Brain pericyte (primary cell): ENCODE data around the gene TPM2.
"Not testable (repeated sequence)": the region's sequence is repeated elsewhere in the genome, so short reads cannot be mapped to it uniquely, and the experiment has no call there.

Source experiments
- DNase-seq: peaks from one replicate; pipeline ENCODE4 v3.0.0-alpha.2; 2012; ENCODE audit warnings: low read depth, low spot score

Gene TPM2

DNA sequence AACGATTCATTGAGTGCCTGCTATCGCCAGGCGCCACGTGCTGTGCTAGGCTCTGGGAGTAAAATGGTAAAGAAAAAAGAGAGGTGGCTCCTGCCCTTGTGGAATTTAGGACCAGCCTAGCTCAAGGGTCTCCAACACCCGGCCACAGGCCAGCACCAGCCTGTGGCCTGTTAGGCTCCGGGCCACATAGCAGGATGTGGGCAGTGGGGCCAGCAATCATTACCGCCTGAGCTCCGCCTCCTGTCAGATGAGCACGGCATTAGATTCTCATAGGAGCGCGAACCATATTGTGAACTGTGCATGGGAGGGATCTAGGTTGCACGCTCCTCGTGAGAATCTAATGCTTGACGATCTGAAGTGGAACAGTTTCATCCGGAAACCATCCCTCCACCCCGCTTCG lies 33.4 kb downstream of the TPM2 start:
- no peak for DNase-seq

DNA sequence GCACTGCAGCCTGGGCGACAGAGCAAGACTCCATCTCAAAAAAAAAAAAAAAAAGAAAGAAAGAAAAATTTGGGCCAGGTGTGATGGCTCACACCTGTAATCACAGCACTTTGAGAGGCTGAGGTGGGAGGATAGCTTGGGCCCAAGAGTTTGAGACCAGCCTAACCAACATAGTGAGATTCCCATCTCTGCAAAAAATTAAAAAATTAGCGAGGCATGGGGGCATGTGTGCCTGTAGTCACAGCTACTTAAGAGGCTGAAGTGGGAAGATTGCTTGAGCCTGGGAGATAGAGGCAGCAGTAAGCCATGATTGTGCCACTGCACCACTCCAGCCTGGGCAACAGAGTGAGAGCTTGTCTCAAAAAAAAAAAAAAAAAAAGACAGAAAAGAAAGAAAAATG lies 36.1 kb downstream of the TPM2 start:
- no peak for DNase-seq

GRCh38 chr9:35652829-35653209 lies 36.9 kb downstream of the TPM2 start:
- DNase-seq = no peak

- peak; percentile 31 for DNase-seq
These were observed 37.5 kb downstream of the TPM2 start for GRCh38 chr9:35651956-35652828.

DNA sequence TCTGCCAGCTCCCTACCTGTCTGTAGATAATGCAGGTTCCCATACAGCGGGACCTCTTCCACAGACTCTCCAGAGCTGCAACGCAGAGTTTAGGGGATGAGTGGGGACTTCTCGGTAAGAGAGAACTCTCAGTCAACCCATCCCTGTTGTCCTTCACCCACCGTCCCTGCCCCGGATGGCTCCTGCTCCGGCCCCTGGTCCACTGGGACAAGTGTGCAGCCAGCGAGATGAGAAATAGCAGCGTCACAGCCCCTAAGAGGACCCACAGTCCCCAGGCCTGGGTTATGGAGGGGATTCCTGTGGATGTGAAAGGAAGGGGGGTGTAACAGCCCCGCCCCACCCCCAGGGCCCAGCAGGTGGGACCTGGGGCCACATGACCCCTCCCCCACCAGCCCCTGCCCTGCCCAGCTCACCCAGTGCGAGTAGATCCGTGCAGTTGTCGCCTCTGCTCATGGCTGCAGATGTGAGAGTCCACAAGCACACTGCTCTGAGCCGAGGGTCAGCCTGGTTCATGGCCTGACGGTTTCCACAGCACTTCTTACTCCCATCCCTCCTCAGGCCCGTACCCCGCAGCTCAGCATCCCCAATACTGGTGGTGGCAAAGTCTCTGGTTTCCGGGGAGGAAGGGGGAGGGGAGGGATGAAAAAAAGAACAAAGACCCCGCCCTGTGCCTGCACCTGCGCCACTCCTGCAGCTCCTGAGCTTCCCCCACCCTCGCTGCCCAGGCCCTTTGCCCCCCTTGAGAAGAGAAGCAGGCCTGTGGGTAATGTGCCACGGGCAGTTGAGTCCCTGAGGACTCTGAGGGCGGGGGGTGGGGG lies 39.2 kb downstream of the TPM2 start, which contains the start of gene SIT1:
SIT1 (minus strand) TSS at position 591 of the 818 bp plus-strand sequence; CDS start at position 513, 78 bp downstream.
- no peak for DNase-seq

DNA sequence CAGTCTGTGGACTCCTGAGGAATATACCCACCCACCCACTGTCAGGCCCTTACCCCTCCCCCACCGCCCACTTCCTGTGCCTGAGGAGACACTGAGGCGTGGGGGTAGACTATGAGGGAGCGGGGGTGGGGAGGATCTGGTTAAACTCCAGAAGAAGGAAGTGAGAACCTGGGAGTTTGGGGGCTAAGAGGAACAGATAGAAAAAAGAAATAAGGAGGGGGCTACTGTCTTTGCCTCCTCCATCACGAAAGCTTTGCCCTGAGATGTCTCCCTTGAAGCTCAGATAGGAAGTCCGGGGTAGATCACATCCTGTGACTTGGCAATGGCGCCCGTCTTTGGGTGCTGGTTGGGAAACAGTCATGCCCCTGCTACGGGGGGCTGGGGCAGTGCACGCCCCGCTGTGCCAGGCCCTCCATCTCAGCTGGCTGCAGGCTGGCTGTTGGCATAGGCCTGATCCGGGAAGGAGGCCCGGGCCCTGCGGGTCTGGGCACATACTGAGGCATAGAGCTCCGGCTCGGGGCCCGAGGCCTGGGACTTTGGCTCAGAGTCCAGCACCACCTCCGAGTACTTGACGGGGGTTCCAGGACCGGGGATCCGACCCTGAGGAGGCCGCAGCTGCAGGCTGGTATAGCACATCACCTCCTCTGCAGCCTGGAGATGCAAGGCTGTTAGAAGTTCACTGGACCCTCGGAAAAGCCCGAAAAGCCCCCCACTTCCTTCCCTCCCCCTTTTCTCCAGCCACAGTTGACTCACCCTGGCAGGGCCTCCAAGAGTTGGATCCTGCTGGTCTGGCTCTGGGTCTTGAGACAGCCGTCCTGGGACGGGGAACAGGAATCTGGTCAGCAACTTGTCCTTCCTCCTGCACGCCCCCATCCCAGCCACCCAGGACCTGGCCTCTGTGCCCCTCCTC lies 40.0 kb downstream of the TPM2 start:
- no peak for DNase-seq

GRCh38 chr9:35646533-35647265 lies 43.0 kb downstream of the TPM2 start:
- peak; percentile 69 for DNase-seq

- DNase-seq = no peak
These were observed 43.6 kb downstream of the TPM2 start for GRCh38 chr9:35646153-35646532.

DNA sequence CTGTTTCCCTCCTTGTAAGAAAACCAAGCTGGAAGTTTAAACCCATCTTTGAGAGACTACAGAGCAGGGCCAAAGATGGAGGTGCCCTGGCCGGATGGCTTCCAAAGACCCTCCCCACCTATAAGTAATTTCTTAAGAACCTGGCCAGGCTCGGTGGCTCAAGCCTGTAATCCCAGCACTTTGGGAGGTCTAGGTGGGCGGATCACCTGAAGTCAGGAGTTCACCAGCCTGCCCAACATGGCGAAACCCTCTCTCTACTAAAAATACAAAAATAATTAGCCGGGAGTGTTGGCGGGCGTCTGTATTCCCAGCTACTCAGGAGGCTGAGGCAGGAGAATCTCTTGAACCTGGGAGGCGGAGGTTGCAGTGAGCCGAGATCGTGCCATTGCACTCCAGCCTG lies 44.0 kb downstream of the TPM2 start:
- DNase-seq = not testable (repeated sequence)

DNA sequence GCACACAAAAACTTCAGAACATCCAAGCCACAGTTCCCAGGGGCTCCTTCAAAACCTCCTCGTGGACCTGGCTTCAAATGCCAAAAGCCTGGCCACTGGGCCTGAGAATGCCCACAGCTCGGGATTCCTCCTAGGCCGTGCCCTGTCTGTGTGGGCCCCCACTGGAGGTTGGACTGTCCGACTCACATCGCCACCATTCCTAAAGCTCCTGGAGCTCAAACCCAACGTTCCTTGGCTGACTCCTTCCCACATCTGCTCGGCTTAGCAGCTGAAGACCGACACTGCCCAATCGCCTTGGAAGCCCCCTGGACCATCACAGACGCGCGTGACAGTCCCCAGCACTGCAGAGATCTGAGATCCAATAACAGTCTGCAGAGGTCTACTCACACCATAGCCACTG lies 46.7 kb downstream of the TPM2 start:
- DNase-seq = no peak

DNA sequence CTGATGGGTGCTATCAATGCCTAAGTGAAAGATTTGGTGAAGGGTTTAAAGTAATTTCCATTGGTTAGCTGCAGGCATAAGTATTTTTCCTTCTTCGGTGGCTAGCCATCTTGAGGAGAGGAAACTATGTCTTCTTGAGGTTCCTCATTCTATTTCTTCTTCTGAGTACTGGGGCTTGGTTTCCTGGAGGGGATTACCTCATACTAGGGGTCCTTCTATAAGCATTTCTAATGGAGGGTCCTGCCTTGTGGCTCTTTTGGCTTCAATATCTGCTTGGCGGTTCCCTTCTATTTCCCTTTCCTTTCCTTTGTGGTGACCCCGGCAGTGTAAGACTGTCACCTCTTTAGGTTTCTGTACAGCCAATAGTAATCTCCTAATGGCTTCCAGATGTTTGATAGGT lies 48.2 kb downstream of the TPM2 start:
- not testable (repeated sequence) for DNase-seq

GRCh38 chr9:35640431-35640830 lies 49.3 kb downstream of the TPM2 start:
- not testable (repeated sequence) for DNase-seq

DNA sequence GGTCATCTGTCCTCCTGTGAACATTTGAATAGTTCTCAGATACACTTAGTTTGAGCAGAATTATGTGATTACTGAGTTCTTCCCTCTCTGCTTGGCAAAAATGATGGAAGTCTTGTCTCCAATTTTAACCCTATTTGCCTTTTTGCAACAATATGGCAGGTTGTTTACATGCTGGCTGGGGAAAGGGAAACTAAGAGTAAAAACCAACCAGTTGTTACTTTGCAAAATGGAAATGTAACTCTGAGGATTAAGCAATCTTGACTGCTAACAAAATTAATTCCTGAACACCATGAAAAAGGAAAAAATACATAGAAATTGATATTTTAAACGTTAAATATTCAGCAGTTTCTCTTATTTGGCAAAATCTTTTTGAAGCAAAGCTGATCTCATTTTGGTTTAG lies 50.1 kb downstream of the TPM2 start:
- DNase-seq = no peak

DNA sequence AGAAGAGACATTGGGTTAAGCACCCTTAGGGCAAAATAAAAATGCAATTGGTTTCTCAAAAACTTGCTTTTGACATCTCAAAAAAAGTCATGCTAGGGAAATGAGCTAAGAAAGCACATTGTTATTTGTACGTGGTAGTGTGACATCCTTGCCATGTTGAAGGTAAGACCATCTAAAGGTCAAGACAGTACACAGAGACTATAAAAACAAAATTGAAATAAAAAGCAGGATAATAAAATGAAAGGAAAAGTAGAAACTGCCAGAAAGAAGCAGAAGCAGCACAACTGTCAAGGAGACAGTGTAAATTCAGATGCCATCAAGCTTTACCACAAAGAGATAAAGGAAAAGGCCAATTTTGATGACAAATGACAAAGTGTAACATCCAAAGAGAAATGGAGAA lies 50.5 kb downstream of the TPM2 start:
- DNase-seq = not testable (repeated sequence)

GRCh38 chr9:35638751-35639150 lies 51.0 kb downstream of the TPM2 start:
- DNase-seq = not testable (repeated sequence)

DNA sequence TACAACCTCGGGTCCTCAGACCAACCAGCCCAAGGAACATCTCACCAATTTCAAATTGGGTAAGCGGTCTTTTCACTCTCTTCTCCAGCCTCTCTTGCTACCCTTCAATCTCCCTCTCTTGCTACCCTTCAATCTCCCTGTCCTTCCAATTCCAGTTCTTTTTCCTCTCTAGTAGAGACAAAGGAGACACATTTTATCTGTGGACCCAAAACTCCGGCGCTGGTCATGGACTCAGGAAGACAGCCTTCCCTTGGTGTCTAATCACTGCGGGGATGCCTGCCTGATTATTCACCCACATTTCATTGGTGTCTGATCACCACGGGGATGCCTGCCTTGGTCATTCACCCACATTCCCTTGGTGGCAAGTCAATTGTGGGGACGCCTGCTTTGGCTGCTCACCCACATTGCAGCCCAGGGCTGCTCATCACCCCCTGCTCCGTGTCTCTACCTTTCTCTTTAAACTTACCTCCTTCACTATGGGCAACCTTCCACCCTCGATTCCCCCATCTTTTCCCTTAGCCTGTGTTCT lies 52.2 kb downstream of the TPM2 start:
- not testable (repeated sequence) for DNase-seq

DNA sequence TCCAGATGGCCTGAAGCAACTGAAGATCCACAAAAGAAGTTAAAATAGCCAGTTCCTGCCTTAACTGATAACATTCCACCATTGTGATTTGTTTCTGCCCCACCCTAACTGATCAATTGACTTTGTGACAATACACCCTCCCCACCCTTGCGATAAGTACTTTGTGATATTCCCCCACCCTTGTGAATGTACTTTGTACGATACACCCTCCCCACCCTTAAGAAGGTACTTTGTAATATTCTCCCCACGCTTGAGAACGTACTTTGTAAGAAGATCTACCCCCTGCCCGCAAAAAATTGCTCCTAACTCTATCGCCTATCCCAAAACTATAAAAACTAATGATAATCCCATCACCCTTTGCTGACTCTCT lies 52.9 kb downstream of the TPM2 start:
- not testable (repeated sequence) for DNase-seq

- no peak for DNase-seq
These were observed 53.4 kb downstream of the TPM2 start for GRCh38 chr9:35636135-35636876.

DNA sequence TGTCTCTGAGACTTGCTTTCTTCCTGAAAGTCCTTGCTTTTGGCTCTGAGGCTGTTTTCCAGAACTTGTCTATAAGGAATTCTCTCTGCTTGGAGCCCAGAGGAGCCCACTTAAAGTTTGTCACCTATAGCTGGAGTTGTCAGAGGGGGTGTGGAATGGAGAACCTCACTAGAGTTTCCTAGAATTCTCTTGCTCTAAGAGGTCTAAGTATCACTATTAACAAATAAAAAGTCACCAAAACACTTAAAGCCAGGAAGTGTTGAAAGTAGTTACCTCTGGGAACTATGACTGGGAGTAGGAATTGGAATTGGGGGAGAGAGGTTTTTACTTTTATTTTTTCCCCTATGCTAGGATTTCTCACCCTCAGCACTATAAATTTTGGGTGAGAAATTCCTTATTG lies 54.0 kb downstream of the TPM2 start:
- no peak for DNase-seq
